Loucy (cell line): ENCODE results near the gene ATP6V1G2.
"Not testable (repeated sequence)": the region's sequence is repeated elsewhere in the genome, so short reads cannot be mapped to it uniquely, and the experiment has no call there.

Experiments used
- H2AFZ ChIP-seq: fragments of 200-600 bp; sonication (generic); 2 replicates; pipeline ENCODE4 v1.6.0; 2016; ENCODE audit warnings: antibody characterized with exemption, mild to moderate bottlenecking, low read length, moderate library complexity
- H3F3A ChIP-seq: fragments of 200-600 bp; 2 replicates; pipeline ENCODE4 v1.6.0; 2016; ENCODE audit warnings: antibody characterized with exemption, low read depth, mild to moderate bottlenecking
- H3K27me3 ChIP-seq: fragments of 200-600 bp; sonication (generic); 2 replicates; pipeline ENCODE4 v1.6.1; 2014; ENCODE audit warnings: low read length, mild to moderate bottlenecking; ENCODE audit not compliant: insufficient read depth, poor library complexity, severe bottlenecking
- H3K36me3 ChIP-seq: fragments of 200-600 bp; sonication (generic); 2 replicates; pipeline ENCODE4 v1.6.1; 2016; ENCODE audit warnings: low read length; ENCODE audit not compliant: insufficient read depth
- H3K4me1 ChIP-seq: fragments of 200-600 bp; sonication (generic); 2 replicates; pipeline ENCODE4 v1.5.1; 2014; ENCODE audit warnings: low read length, mild to moderate bottlenecking; ENCODE audit not compliant: insufficient read depth, poor library complexity, severe bottlenecking
- H3K4me2 ChIP-seq: fragments of 200-600 bp; sonication (generic); 2 replicates; pipeline ENCODE4 v1.6.0; 2014; ENCODE audit warnings: antibody characterized with exemption, low read length, low read depth, mild to moderate bottlenecking; ENCODE audit not compliant: poor library complexity, severe bottlenecking
- H3K4me3 ChIP-seq: fragments of 200-600 bp; sonication (generic); 2 replicates; pipeline ENCODE4 v1.5.1; 2014; ENCODE audit warnings: low read length, mild to moderate bottlenecking, mixed read lengths; ENCODE audit not compliant: poor library complexity, severe bottlenecking
- H3K79me2 ChIP-seq: fragments of 200-600 bp; sonication (generic); 2 replicates; pipeline ENCODE4 v1.6.1; 2014; ENCODE audit warnings: low read length; ENCODE audit not compliant: insufficient read depth
- H3K9ac ChIP-seq: fragments of 200-600 bp; sonication (generic); 2 replicates; pipeline ENCODE4 v1.6.0; 2014; ENCODE audit warnings: mild to moderate bottlenecking, low read depth, low read length, moderate library complexity; ENCODE audit not compliant: poor library complexity, severe bottlenecking
- H3K9me2 ChIP-seq: fragments of 200-600 bp; sonication (generic); replicated peaks from 2 replicates; pipeline ENCODE4 v1.6.1; 2016; ENCODE audit warnings: low read depth, low read length, mixed read lengths
- H3K9me3 ChIP-seq: fragments of 200-600 bp; sonication (generic); 2 replicates; pipeline ENCODE4 v1.6.1; 2014; ENCODE audit warnings: mild to moderate bottlenecking, antibody characterized with exemption, low read length, low read depth; ENCODE audit not compliant: insufficient read depth
- H4K20me1 ChIP-seq: fragments of 200-600 bp; sonication (generic); 2 replicates; pipeline ENCODE4 v1.6.0; 2014; ENCODE audit warnings: antibody characterized with exemption, low read length, mild to moderate bottlenecking; ENCODE audit not compliant: insufficient read depth, poor library complexity, severe bottlenecking
- CTCF ChIP-seq: fragments of 200-600 bp; sonication (generic); conservative IDR thresholded peaks from 2 replicates; pipeline ENCODE4 v1.5.1; 2014; ENCODE audit warnings: mild to moderate bottlenecking, antibody characterized with exemption, low read length
- EZH2phosphoT487 ChIP-seq: fragments of 200-600 bp; IDR thresholded peaks from 2 replicates; pipeline ENCODE4 v1.6.1; 2018; ENCODE audit warnings: antibody characterized with exemption, mild to moderate bottlenecking, moderate library complexity, borderline replicate concordance

ATP6V1G2 gene

DNA sequence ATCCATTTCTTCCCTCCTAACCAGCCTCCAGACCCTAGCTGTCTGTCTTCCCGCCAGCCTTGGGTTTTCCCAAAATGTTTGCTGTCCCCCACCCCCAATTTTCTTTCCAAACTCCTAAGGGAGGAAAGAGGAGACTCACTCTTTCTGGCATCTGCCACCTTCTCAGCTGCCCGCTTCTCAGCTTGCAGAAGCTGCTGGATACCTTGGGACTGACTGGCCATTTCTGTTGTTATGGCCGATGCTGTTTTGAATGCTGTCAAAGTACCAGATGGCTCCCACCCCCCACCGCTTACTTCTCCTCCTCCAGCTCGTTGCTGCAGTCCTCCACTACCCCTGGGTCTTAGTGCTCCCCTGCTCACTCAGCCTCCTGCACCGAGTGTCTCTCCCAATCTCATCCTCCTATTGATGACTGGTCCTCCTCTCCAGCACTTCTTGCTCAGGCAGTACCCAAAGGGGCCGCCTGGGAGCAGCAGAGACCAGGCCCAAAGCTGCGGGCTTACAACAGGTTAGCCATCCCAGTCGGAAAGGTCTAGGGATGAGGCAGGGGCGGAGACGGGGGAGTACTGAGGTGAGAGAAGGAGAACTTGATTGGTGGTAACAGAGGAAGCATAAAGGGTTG lies at the start of gene ATP6V1G2:
Gene ATP6V1G2 (minus strand): TSS at position 270 of the 619 bp plus-strand sequence. CDS start 49 bp downstream, at position 221.
- H2AFZ ChIP-seq = peak within 1 kb of the TSS; percentile 77
- peaks cover 4% of the 10 kb centered on the region for H3K27me3 ChIP-seq
- no peaks in the 10 kb centered on the region; the same call in 1 of the 2 replicates for H3F3A ChIP-seq
- peak within 1 kb of the TSS; percentile 88 for H3K9ac ChIP-seq
- H3K4me2 ChIP-seq = peak within 1 kb of the TSS; percentile 92
- no peaks in the 10 kb centered on the region for H3K9me3 ChIP-seq
- H3K36me3 ChIP-seq = no peaks in the 10 kb centered on the region
- peak within 1 kb of the TSS; percentile 79 for H3K4me3 ChIP-seq
- peaks cover 6% of the 10 kb centered on the region for H4K20me1 ChIP-seq
- TF ChIP-seq EZH2phosphoT487 = no peak
- TF ChIP-seq CTCF = peak; percentile 99
- peaks cover 71% of the 10 kb centered on the region for H3K79me2 ChIP-seq
- no peaks in the 10 kb centered on the region for H3K9me2 ChIP-seq
- peaks cover 31% of the 10 kb centered on the region for H3K4me1 ChIP-seq

DNA sequence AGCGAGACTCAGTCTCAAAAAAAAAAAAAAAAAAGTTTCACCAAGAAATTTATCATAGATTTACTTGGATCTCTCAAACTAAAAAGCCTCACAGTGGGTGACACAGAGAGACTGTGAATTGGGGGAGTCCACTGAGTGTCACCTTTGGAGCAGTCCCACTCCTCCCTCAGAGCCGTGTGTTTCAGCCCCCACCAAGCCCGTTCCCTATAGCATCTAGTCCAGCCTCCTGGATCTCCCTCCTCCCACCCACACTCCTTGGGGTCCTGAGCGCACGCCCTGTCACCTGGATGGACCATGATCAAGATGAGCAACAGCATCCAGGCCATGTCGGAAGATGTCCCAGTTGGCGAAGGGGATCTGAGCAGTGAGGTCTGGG lies 46.0 kb upstream of the ATP6V1G2 start:
- Histone ChIP-seq H3K4me1 (peaks cover 47% of the 10 kb centered on the region), H3K9me3 (no peaks in the 10 kb centered on the region), H3K36me3 (no peaks in the 10 kb centered on the region), H3K4me2 (peak overlapping the region; percentile 77), H3K27me3 (no peaks in the 10 kb centered on the region), H3F3A (no peaks in the 10 kb centered on the region), H3K9ac (peak overlapping the region; percentile 78), H3K4me3 (peak overlapping the region; percentile 62), H3K9me2 (no peaks in the 10 kb centered on the region), H2AFZ (no peak overlapping the region), H3K79me2 (peaks cover 32% of the 10 kb centered on the region), H4K20me1 (no peaks in the 10 kb centered on the region)
- TF ChIP-seq EZH2phosphoT487 (no peak), CTCF (no peak)

DNA sequence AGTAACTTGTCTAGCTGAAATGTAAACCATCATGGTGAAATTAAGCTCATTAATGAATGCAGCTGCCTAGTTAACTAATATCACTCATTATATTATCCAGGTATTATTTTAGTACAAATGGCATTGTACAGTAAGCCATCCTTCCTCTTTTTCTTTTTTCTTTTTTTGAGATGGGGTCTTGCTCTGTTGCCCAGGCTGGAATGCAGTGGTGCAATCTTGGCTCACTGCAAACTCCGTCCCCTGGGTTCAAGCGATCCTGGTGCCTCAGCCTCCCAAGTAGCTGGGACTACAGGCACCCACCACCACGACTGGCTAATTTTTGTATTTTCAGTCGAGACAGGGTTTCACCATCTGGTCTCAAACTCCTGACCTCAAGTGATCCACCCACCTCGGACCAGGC lies 44.3 kb upstream of the ATP6V1G2 start:
- not testable (repeated sequence) for H3K4me2 ChIP-seq, H4K20me1 ChIP-seq, H3K27me3 ChIP-seq, H3K4me3 ChIP-seq, H3F3A ChIP-seq, H3K36me3 ChIP-seq, H3K9ac ChIP-seq, H2AFZ ChIP-seq, H3K9me2 ChIP-seq, H3K9me3 ChIP-seq
- Histone ChIP-seq H3K79me2 (peaks cover 36% of the 10 kb centered on the region), H3K4me1 (peaks cover 58% of the 10 kb centered on the region)
